Transverse colon (tissue), 4 donors: Measurements from ENCODE around the gene CRAMP1. TPM values are rescaled to one million over a fixed set of nuclear protein-coding genes. Genes with fewer than 3 reads are reported as not detected.

Experiments used
- DNase-seq: peaks from one replicate; pipeline ENCODE4 v3.0.0-alpha.2; 2019
- H3K27ac ChIP-seq, 4 donors: fragments of 200-600 bp; sonication (generic); 2 replicates each; pipeline ENCODE4 v1.5.1; 2016 to 2018; ENCODE audit warnings: inconsistent platforms in 4 of 4
- H3K27me3 ChIP-seq: fragments of 200-600 bp; sonication (generic); 2 replicates; pipeline ENCODE4 v1.5.1; 2017; ENCODE audit warnings: inconsistent platforms
- H3K36me3 ChIP-seq, 4 donors: fragments of 200-600 bp; sonication (generic); 2 replicates each; pipeline ENCODE4 v1.5.1; 2017 to 2019; ENCODE audit warnings: inconsistent platforms in 4 of 4
- H3K4me1 ChIP-seq, 4 donors: fragments of 200-600 bp; sonication (generic); 2 replicates each; pipeline ENCODE4 v1.5.1; 2017 to 2020; ENCODE audit warnings: inconsistent platforms in 4 of 4
- H3K4me3 ChIP-seq, 4 donors: fragments of 200-600 bp; sonication (generic); 1 replicate in 1 of 4; 2 replicates in 3 of 4; pipeline versions ENCODE4 v1.5.1 to v1.6.1; 2017 to 2019; ENCODE audit warnings: inconsistent platforms in 4 of 4
- H3K9me3 ChIP-seq, 2 donors: fragments of 200-600 bp; sonication (generic); 2 replicates each; pipeline ENCODE4 v1.5.1; 2017 to 2019; ENCODE audit warnings: inconsistent platforms in 2 of 2
- EP300 ChIP-seq: sonication (generic); formaldehyde crosslinking; IDR thresholded peaks from one replicate; pipeline ENCODE4 v1.6.1; 2017; ENCODE audit warnings: antibody characterized with exemption, low read depth
- POLR2A ChIP-seq: fragments of 450-650 bp; IDR thresholded peaks from one replicate; pipeline ENCODE4 v1.6.1; 2016; ENCODE audit warnings: antibody characterized with exemption, mild to moderate bottlenecking, moderate library complexity
- POLR2AphosphoS5 ChIP-seq, 3 donors: sonication (generic); formaldehyde crosslinking; IDR thresholded peaks; one replicate each; pipeline ENCODE4 v1.6.1; 2016; ENCODE audit warnings: antibody characterized with exemption in 3 of 3
- WGBS, 2 donors: methylation state at CpG; one replicate each; pipeline ENCODE4 v1.1.5; 2018; ENCODE audit warnings: low coverage in 1 of 2; 5-methylcytosine and 5-hydroxymethylcytosine counted together
- in situ Hi-C, 4 donors: fragments of 200-750 bp; cut with MboI; loops; one replicate each; pipeline versions ENCODE4 v1.15.0 to v1.15.1; 2017; ENCODE audit warnings: low sequenced_read_pairs in 3 of 4, low pct_ligation_motif_present in 1 of 4, low pct_unique_long_range_greater_than_20kb in 1 of 4
- intact Hi-C: fragments of 100-400 bp; cut with DNase I; formaldehyde crosslinking; loops from one replicate; pipeline ENCODE4 v1.15.1; 2023; ENCODE audit warnings: low total_unique reads
- total RNA-seq, 4 donors: library from RNA; depleted of rRNA; stranded (reverse); fragments of >200 nt; gene quantifications; one replicate each; pipeline ENCODE4 v1.1.0, GENCODE V29; 2016
- TF ChIP-seq, protein P1 (sequence below), 5 experiments: fragments of 200-600 bp in 3 of 5; fragments of 450-650 bp in 2 of 5; sonication (generic) in 3 of 5; IDR thresholded peaks; 1 replicate in 2 of 5; 2 replicates in 3 of 5; pipeline ENCODE4 v1.5.1; 2016 to 2017; ENCODE audit warnings: antibody characterized with exemption in 5 of 5, inconsistent platforms in 3 of 5, mild to moderate bottlenecking in 2 of 5, moderate library complexity in 1 of 5

The CRAMP1 gene
- total RNA-seq, 4 donors from 2014 or later, result 10.1 to 52.7 (median 16.2) TPM

DNA sequence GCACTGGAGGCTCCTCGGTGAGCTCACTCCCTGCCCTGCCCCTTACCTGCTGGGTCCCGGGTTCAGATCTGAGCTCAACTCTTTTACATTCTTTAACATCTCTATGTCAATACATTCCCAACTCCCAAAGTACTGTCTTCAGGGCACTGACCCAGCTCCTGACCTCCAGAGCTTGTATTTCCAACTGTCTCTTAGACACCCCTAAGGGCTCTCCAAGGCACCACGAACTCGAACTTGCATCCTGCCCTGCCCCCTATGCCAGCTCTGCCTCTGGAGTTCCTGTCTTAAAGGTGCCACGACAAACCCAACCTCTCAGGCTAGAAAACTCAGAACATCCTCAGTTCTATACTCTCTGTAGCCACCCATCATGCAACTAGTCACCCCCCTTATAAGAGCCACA lies 38.9 kb upstream of the CRAMP1 start:
- H3K27ac ChIP-seq, result no peak overlapping the region
- in situ Hi-C loops (no loop called here), intact Hi-C loops (no loop called here)
- no peaks in the 10 kb centered on the region for H3K36me3 ChIP-seq
- H3K4me3 ChIP-seq, result no peak overlapping the region
- 80% methylated on average over 1 to 5 of the region's 5 CpGs for WGBS, 2 donors
- no peak for DNase-seq
- no peaks in the 10 kb centered on the region for H3K4me1 ChIP-seq
- H3K9me3 ChIP-seq, result no peaks in the 10 kb centered on the region
- TF ChIP-seq EP300 (no peak), POLR2AphosphoS5 (IDR thresholded peaks at IDR 0.05) (no peak), POLR2A (no peak)
- TF ChIP-seq, protein P1, sequence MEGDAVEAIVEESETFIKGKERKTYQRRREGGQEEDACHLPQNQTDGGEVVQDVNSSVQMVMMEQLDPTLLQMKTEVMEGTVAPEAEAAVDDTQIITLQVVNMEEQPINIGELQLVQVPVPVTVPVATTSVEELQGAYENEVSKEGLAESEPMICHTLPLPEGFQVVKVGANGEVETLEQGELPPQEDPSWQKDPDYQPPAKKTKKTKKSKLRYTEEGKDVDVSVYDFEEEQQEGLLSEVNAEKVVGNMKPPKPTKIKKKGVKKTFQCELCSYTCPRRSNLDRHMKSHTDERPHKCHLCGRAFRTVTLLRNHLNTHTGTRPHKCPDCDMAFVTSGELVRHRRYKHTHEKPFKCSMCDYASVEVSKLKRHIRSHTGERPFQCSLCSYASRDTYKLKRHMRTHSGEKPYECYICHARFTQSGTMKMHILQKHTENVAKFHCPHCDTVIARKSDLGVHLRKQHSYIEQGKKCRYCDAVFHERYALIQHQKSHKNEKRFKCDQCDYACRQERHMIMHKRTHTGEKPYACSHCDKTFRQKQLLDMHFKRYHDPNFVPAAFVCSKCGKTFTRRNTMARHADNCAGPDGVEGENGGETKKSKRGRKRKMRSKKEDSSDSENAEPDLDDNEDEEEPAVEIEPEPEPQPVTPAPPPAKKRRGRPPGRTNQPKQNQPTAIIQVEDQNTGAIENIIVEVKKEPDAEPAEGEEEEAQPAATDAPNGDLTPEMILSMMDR (IDR thresholded peaks at IDR 0.05), result no peak
- no peaks in the 10 kb centered on the region for H3K27me3 ChIP-seq

DNA sequence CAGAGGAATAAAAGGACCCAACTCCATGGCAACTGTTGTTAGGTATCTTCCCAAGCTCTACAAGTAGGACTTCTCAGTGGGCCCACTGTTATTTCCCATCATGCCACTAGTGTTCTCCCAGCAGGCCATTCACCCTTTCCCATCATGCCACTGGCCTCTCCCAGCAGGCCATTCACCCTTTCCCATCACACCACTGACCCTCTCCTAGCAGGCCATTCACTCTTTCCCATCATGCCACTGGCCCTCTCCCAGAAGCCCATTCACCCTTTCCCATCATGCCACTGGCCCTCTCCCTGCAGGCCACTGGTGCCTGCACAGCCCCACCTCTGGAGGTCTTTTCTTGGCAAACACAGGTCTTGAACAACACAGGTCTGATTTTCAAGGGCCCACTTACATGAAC lies 36.6 kb upstream of the CRAMP1 start:
- DNase-seq, result no peak
- no peaks in the 10 kb centered on the region for H3K27me3 ChIP-seq
- no peak overlapping the region for H3K4me3 ChIP-seq
- in situ Hi-C loops (no loop called here), intact Hi-C loops (no loop called here)
- no peak for TF ChIP-seq POLR2A
- TF ChIP-seq POLR2AphosphoS5 (IDR thresholded peaks at IDR 0.05), result no peak
- TF ChIP-seq, protein P1 (IDR thresholded peaks at IDR 0.05), result no peak
- TF ChIP-seq EP300, result no peak
- no peaks in the 10 kb centered on the region for H3K9me3 ChIP-seq
- no peaks in the 10 kb centered on the region for H3K4me1 ChIP-seq
- no peak overlapping the region for H3K27ac ChIP-seq
- peaks cover 0 to 9% (median 0%) of the 10 kb centered on the region in 4 donors for H3K36me3 ChIP-seq

DNA sequence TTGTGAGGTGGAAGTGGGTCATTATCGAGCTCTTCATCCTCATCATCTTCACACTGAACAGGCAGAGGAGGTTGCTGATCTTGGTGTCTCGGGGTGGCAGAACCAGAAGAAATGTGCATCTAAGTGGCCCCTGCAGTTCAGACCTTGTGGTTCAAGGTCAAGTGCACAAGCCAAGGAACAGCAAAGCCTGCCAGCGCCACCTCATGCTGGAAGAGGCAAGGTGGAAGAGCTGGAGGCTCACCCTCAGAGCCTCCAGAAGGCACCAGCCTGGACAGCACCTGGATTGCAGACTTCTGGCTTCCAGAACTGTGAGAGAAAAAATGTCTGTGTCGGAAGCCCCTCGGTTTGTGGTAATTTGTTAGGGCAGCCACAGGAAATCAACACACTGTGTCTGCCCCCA lies 32.9 kb upstream of the CRAMP1 start:
- no peak for DNase-seq
- Histone ChIP-seq H3K9me3 (no peaks in the 10 kb centered on the region), H3K36me3 (peaks cover 0 to 12% (median 0%) of the 10 kb centered on the region in 4 donors), H3K27me3 (no peaks in the 10 kb centered on the region), H3K4me1 (peaks cover 0 to 4% (median 0%) of the 10 kb centered on the region in 4 donors), H3K27ac (no peak overlapping the region), H3K4me3 (no peak overlapping the region)
- no peak for TF ChIP-seq EP300
- no peak for TF ChIP-seq POLR2AphosphoS5 (IDR thresholded peaks at IDR 0.05)
- no peak for TF ChIP-seq POLR2A
- TF ChIP-seq, protein P1 (IDR thresholded peaks at IDR 0.05), result no peak
- in situ Hi-C loops, result no loop called here
- intact Hi-C loops, result no loop called here
- WGBS, 2 donors, result 88 to 100% methylated on average over 1 to 5 of the region's 5 CpGs

DNA sequence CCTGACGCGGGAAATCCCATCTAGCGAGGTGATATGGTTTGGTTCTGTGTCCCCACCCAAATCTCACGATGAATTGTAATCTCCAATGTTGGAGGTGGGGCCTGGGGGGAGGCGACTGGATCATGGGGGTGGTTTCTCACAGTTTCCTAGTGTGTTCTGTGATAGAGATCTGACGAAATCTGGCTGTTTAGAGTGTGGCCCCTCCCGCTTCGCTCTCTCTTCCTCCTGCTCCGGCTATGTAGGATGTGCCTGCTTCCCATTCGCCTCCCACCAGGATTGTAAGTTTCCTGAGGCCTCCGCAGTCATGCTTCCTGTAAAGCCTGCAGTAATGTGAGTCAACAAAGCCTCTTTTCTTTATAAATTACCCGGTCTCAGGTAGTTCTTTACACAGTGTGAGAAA lies 31.9 kb upstream of the CRAMP1 start:
- intact Hi-C loops, result no loop called here
- H3K27me3 ChIP-seq, result no peaks in the 10 kb centered on the region
- peaks cover 0 to 12% (median 0%) of the 10 kb centered on the region in 4 donors for H3K36me3 ChIP-seq
- H3K9me3 ChIP-seq, result no peaks in the 10 kb centered on the region
- 82% methylated on average over 12 of the region's 12 CpGs; no CpG with 5 or more reads in 1 of the 2 donors for WGBS, 2 donors
- peak; percentile 14 for DNase-seq
- peaks cover 0 to 4% (median 0%) of the 10 kb centered on the region in 4 donors for H3K4me1 ChIP-seq
- in situ Hi-C loops, result no loop called here
- H3K4me3 ChIP-seq, result no peak overlapping the region
- TF ChIP-seq EP300 (no peak), POLR2A (no peak), POLR2AphosphoS5 (IDR thresholded peaks at IDR 0.05) (no peak)
- TF ChIP-seq, protein P1 (IDR thresholded peaks at IDR 0.05), result no peak
- H3K27ac ChIP-seq, result peak overlapping the region; percentile 16 to 60 (median 30)
